Glutamatergic neuron (in vitro differentiated cells): Measurements from ENCODE around the gene ANO6. TPM values are rescaled to one million over a fixed set of nuclear protein-coding genes. Genes with fewer than 3 reads are reported as not detected.

Source experiments
- DNase-seq: peaks from one replicate; pipeline ENCODE4 v3.0.0; 2022
- H3K27ac Mint-ChIP-seq: one replicate; pipeline ENCODE4 v1.8.0; 2020; ENCODE audit warnings: mild to moderate bottlenecking, mixed read lengths, inconsistent platforms; ENCODE audit not compliant: unreplicated experiment
- H3K27me3 Mint-ChIP-seq: one replicate; pipeline ENCODE4 v1.8.0; 2020; ENCODE audit warnings: mild to moderate bottlenecking, moderate library complexity, mixed read lengths, inconsistent platforms; ENCODE audit not compliant: unreplicated experiment
- H3K36me3 Mint-ChIP-seq: one replicate; pipeline ENCODE4 v1.8.0; 2020; ENCODE audit warnings: mild to moderate bottlenecking, mixed read lengths, inconsistent platforms; ENCODE audit not compliant: unreplicated experiment
- H3K4me1 Mint-ChIP-seq: one replicate; pipeline ENCODE4 v1.8.0; 2020; ENCODE audit warnings: mild to moderate bottlenecking, low read depth, mixed read lengths, inconsistent platforms; ENCODE audit not compliant: unreplicated experiment
- H3K4me3 Mint-ChIP-seq: one replicate; pipeline ENCODE4 v1.8.0; 2020; ENCODE audit warnings: mild to moderate bottlenecking, mixed read lengths, inconsistent platforms; ENCODE audit not compliant: unreplicated experiment
- H3K9me3 Mint-ChIP-seq: one replicate; pipeline ENCODE4 v1.8.0; 2020; ENCODE audit warnings: mild to moderate bottlenecking, moderate library complexity, mixed read lengths, inconsistent platforms; ENCODE audit not compliant: unreplicated experiment
- CTCF ChIP-seq: fragments of 200-600 bp; sonication (generic); IDR thresholded peaks from one replicate; pipeline ENCODE4 v1.5.0; 2021; ENCODE audit not compliant: partially characterized antibody, unreplicated experiment
- total RNA-seq: library from RNA; stranded (reverse); fragmentation: NEBNext Ultra II Directional; extraction: Animal tissue kit (Norgen Biotek cat#: 25700); gene quantifications from one replicate; pipeline ENCODE4 v1.2.1, GENCODE V29; 2021; ENCODE audit not compliant: unreplicated experiment

The ANO6 gene
- total RNA-seq, 1 donor from 2014 or later = 35.9 TPM

GRCh38 chr12:45178771-45179170, 37.1 kb upstream of the ANO6 start:
- Mint-ChIP-seq H3K36me3 (peaks cover 33% of the 10 kb centered on the region), H3K27me3 (no peaks in the 10 kb centered on the region), H3K4me1 (no peaks in the 10 kb centered on the region), H3K27ac (no peak overlapping the region), H3K4me3 (no peak overlapping the region), H3K9me3 (peaks cover 13% of the 10 kb centered on the region)
- DNase-seq = no peak
- no peak for TF ChIP-seq CTCF

- TF ChIP-seq CTCF = no peak
Observed at GRCh38 chr12:45182511-45182910, 33.4 kb upstream of the ANO6 start.

GRCh38 chr12:45183246-45183645, 32.6 kb upstream of the ANO6 start:
- Mint-ChIP-seq H3K27me3 (no peaks in the 10 kb centered on the region), H3K9me3 (peaks cover 4% of the 10 kb centered on the region), H3K4me1 (no peaks in the 10 kb centered on the region), H3K27ac (no peak overlapping the region), H3K4me3 (no peak overlapping the region), H3K36me3 (peaks cover 13% of the 10 kb centered on the region)
- no peak for TF ChIP-seq CTCF
- no peak for DNase-seq

More at GRCh38 chr12:45182511-45182910, 33.4 kb upstream of the ANO6 start:
- H3K27ac Mint-ChIP-seq = no peak overlapping the region
- H3K4me3 Mint-ChIP-seq = no peak overlapping the region
- DNase-seq = no peak
- no peaks in the 10 kb centered on the region for H3K27me3 Mint-ChIP-seq
- H3K4me1 Mint-ChIP-seq = no peaks in the 10 kb centered on the region
- peaks cover 8% of the 10 kb centered on the region for H3K9me3 Mint-ChIP-seq
- peaks cover 20% of the 10 kb centered on the region for H3K36me3 Mint-ChIP-seq

GRCh38 chr12:45184147-45184963, 31.5 kb upstream of the ANO6 start:
- H3K27me3 Mint-ChIP-seq = no peaks in the 10 kb centered on the region
- TF ChIP-seq CTCF = no peak
- H3K4me3 Mint-ChIP-seq = no peak overlapping the region
- H3K9me3 Mint-ChIP-seq = peaks cover 1% of the 10 kb centered on the region
- no peak for DNase-seq
- no peaks in the 10 kb centered on the region for H3K4me1 Mint-ChIP-seq
- peaks cover 4% of the 10 kb centered on the region for H3K36me3 Mint-ChIP-seq
- no peak overlapping the region for H3K27ac Mint-ChIP-seq

GRCh38 chr12:45186762-45187161, 29.1 kb upstream of the ANO6 start:
- H3K36me3 Mint-ChIP-seq = no peaks in the 10 kb centered on the region
- TF ChIP-seq CTCF = no peak
- H3K4me3 Mint-ChIP-seq = no peak overlapping the region
- no peaks in the 10 kb centered on the region for H3K4me1 Mint-ChIP-seq
- no peak for DNase-seq
- H3K27ac Mint-ChIP-seq = no peak overlapping the region
- no peaks in the 10 kb centered on the region for H3K27me3 Mint-ChIP-seq
- peaks cover 1% of the 10 kb centered on the region for H3K9me3 Mint-ChIP-seq
